GM18502 (cell line): Measurements from ENCODE around the gene VPS35L.
"Not testable (repeated sequence)": the region's sequence is repeated elsewhere in the genome, so short reads cannot be mapped to it uniquely, and the experiment has no call there.

Experiments
- ATAC-seq: cut with Tn5 transposase; IDR thresholded peaks from one replicate; pipeline ENCODE4 v1.9.1; 2021; ENCODE audit warnings: mild to moderate bottlenecking; ENCODE audit not compliant: unreplicated experiment, poor library complexity

VPS35L gene

GRCh38 chr16:19527161-19527560, 28.3 kb upstream of the VPS35L start:
- ATAC-seq: no peak

GRCh38 chr16:19528666-19529065, 26.8 kb upstream of the VPS35L start:
- no peak for ATAC-seq

GRCh38 chr16:19532601-19533000, 22.9 kb upstream of the VPS35L start:
- no peak for ATAC-seq

DNA sequence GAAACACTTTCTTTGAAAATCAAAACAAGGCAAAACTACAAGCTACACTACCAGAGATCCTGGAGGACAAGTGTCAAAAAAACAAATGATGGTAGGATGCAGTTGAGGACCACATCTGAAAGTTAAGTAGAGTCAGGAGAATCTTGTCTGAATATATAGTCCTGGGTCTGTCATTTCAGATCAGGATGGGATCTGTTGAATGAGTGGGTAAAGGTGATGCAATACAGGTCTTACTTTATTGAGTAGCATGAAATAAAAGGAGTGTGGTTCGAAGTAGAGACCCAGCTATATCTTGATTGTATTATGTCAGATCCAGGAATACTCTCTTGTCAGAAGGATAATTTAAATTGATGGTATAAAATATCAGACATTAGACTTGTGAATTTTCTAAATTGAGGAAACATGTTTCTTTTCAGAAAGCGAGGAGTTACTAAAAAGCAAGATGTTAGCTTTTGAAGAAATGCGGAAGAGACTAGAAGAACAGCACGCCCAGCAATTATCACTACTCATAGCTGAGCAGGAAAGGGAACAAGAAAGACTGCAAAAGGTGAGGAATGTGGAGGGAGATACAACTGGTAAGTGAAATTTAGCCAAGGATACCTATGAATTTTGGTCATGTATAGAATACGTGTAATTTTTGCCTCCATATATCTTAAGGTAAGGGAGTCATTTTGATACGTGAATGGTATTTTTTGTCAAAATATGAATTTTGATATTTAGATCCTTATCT, 15.1 kb upstream of the VPS35L start:
- ATAC-seq: no peak

- no peak for ATAC-seq
Measured at GRCh38 chr16:19542138-19542821, 13.2 kb upstream of the VPS35L start.

- ATAC-seq: not testable (repeated sequence)
Measured at GRCh38 chr16:19543278-19543996, 12.1 kb upstream of the VPS35L start.

- no peak for ATAC-seq
Measured at GRCh38 chr16:19548144-19548543, 7.4 kb upstream of the VPS35L start.

- no peak for ATAC-seq
Measured at GRCh38 chr16:19549673-19550072, 5.8 kb upstream of the VPS35L start.

GRCh38 chr16:19555938-19556771, 652 bp downstream of the VPS35L start:
- no peak for ATAC-seq

DNA sequence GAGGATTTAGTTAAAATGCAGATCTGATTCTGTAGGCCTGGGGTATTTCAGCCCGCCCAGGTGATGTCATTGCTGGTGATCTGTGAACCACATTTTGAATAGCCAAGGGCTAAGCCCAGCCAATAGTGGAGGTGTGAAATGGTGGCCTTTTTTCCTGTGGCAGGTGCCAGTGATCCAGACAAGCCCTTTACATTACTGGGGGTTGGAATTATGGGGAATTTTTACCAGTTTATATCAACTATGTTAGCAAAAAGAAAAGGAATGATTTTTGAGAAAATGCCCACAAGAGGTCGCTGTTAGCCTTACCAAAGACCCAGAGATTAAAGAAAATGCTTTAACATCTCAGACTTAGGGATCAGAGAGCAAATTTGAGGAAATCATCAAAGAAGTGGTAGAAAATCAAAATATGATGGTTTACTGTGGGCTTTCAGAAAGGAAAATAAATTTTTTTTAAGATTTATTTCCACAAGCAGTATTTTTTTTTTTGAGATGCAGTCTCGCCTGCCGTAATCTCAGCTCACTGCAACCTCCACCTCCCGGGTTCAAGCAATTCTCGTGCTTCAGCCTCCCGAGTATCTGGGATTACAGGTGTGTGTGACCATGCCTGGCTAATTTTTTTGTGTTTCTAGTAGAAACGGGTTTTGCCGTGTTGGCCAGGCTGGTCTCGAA, 3.9 kb downstream of the VPS35L start:
- ATAC-seq: no peak

- no peak for ATAC-seq
Measured at GRCh38 chr16:19560078-19560477, 4.6 kb downstream of the VPS35L start.

- no peak for ATAC-seq
Measured at GRCh38 chr16:19563377-19563776, 7.9 kb downstream of the VPS35L start.

DNA sequence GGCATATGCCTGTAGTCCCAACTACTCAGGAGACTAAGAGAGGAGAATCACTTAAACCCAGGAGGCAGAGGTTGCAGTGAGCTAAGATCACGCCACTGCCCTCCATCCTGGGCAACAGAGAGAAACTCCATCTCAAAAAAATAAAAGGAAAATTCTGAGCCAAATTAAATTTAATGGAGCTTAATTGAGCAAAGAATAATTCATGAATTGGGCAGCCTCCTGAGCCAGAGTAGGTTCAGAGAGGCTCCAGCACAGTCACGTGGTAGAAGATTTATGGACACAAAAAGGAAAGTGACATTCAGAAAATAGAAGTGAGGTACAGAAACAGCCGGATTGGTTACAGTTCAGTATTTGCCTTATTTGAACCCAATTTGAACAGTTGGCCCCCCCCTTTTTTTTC, 10.9 kb downstream of the VPS35L start:
- ATAC-seq: no peak

DNA sequence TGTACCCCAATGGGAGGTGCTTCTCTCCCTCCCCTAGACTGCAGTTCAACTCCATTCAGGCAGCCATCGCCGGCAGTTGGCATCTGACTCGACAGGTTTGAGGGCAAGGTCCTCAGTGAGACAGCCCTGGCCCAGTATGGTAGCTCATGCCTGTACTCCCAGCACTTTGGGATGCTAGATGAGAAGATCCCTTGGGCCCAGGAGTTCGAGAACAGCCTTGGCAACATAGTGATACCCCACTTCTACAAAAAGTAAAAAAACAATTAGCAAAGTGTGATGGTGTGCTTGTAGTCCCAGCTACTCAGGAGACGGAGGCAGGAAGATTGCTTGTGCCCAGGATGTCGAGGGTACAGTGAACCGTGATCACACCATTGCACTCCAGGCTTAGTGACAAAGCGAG, 12.1 kb downstream of the VPS35L start:
- no peak for ATAC-seq

GRCh38 chr16:19573997-19574396, 18.5 kb downstream of the VPS35L start:
- no peak for ATAC-seq

- no peak for ATAC-seq
Measured at GRCh38 chr16:19574615-19575014, 19.1 kb downstream of the VPS35L start.

- ATAC-seq: no peak
Measured at GRCh38 chr16:19578378-19578971, 23.0 kb downstream of the VPS35L start.

DNA sequence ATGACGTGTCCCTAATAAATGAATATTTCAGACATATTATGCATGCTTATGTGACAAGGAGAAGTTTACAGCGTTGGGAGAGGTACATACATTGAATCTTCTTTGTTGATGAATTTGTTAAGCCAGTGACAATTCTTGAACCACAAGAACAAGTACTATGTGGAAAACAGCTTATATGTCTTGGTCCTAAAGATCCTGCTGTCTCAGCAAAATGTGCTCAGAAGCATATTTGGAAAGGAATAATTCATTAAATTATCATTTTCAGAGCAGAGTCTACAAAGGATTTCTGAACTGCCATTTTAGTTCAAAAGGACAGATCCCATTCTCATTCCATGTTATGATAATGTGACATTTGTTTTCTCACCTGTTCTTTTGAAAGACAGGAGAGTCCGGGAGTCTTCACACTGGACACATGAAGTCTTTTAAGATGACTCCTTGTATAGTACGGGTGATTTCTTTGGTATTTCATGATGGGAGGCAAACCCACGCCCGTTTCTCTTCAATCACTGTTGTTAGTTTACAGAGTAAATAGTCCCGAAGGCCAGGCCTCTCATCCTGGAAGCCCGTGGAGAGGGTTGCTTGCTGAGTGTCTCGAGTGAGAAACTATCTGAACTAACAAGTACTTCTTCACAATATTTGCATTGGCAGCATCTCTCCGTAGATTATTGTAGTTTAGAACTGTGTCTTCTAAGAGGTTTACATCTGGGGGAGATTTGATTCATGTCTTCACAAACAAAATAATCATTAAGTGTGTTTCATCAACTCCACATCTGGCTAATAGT, 26.7 kb downstream of the VPS35L start:
- ATAC-seq: no peak
